A673 (cell line): ENCODE results near the gene COL4A1. TPM values are rescaled to one million over a fixed set of nuclear protein-coding genes. Genes with fewer than 3 reads are reported as not detected.

Experiments used
- BruUV-seq: library from RNA; stranded (reverse); fragments of 400-500 nt; replicated peaks from 2 replicates; lab custom pipeline; 2021; lab: Mats Ljungman, UMichigan
- CTCF ChIA-PET: fragments of 300-600 bp; sonication (Branson Sonifier 250); formaldehyde crosslinking; loops from one replicate; lab custom pipeline; 2022; ENCODE audit warnings: antibody characterized with exemption; lab: Charles Lee
- POLR2A ChIA-PET: fragments of 300-600 bp; sonication (Branson Sonifier 250); formaldehyde crosslinking; loops from one replicate; lab custom pipeline; 2022; ENCODE audit warnings: antibody characterized with exemption; ENCODE audit not compliant: low non-redundant PET; lab: Charles Lee
- DNase-seq: peaks from one replicate; pipeline ENCODE4 v3.0.0-alpha.2; 2015; ENCODE audit warnings: low spot score
- H3K27ac ChIP-seq: fragments of 200-600 bp; sonication (generic); 2 replicates; pipeline ENCODE4 v1.5.1; 2016; ENCODE audit warnings: mixed run types, low read depth, mild to moderate bottlenecking, mixed read lengths, antibody characterized with exemption, low read length; ENCODE audit not compliant: poor library complexity, severe bottlenecking
- H3K27me3 ChIP-seq: fragments of 200-600 bp; sonication (generic); replicated peaks from 2 replicates; pipeline ENCODE4 v1.6.1; 2017; ENCODE audit warnings: mixed run types, low read depth, mild to moderate bottlenecking, mixed read lengths, antibody characterized with exemption, low read length; ENCODE audit not compliant: insufficient read depth, poor library complexity
- H3K36me3 ChIP-seq: fragments of 200-600 bp; sonication (generic); 2 replicates; pipeline ENCODE4 v1.6.1; 2016; ENCODE audit warnings: mixed run types, mild to moderate bottlenecking, mixed read lengths, antibody characterized with exemption, low read length; ENCODE audit not compliant: insufficient read depth, poor library complexity, severe bottlenecking
- H3K4me1 ChIP-seq: fragments of 200-600 bp; sonication (generic); 2 replicates; pipeline ENCODE4 v1.6.1; 2017; ENCODE audit warnings: mixed run types, mild to moderate bottlenecking, mixed read lengths, antibody characterized with exemption, low read length; ENCODE audit not compliant: insufficient read depth, poor library complexity, severe bottlenecking
- H3K4me3 ChIP-seq: fragments of 200-600 bp; sonication (generic); 2 replicates; pipeline ENCODE4 v1.5.1; 2016; ENCODE audit warnings: low read depth, mixed run types, mild to moderate bottlenecking, mixed read lengths, low read length; ENCODE audit not compliant: poor library complexity, severe bottlenecking
- H3K9me3 ChIP-seq: fragments of 200-600 bp; sonication (generic); 2 replicates; pipeline ENCODE4 v1.6.1; 2016; ENCODE audit warnings: mixed run types, low read depth, mild to moderate bottlenecking, mixed read lengths, antibody characterized with exemption, low read length; ENCODE audit not compliant: poor library complexity, severe bottlenecking
- CTCF ChIP-seq: fragments of 300-800, 200-600 bp; sonication (generic); conservative IDR thresholded peaks from 2 replicates; pipeline ENCODE4 v1.5.1; 2017; ENCODE audit warnings: low read depth, mild to moderate bottlenecking, antibody characterized with exemption, low read length, moderate library complexity, mixed read lengths
- EZH2 ChIP-seq: fragments of 200-600 bp; sonication (generic); IDR thresholded peaks from 2 replicates; pipeline ENCODE4 v1.6.1; 2017; ENCODE audit warnings: borderline replicate concordance, low read depth, mild to moderate bottlenecking, mixed read lengths, antibody characterized with exemption, low read length; ENCODE audit not compliant: poor library complexity, severe bottlenecking
- intact Hi-C: fragments of 100-400 bp; cut with micrococcal nuclease; formaldehyde crosslinking; loops from one replicate; pipeline ENCODE4 v1.10.0; 2022; ENCODE audit not compliant: unreplicated experiment
- total RNA-seq: library from RNA; stranded (reverse); gene quantifications from 2 replicates; pipeline ENCODE4 v1.2.3, GENCODE V29; 2021

Gene COL4A1
- total RNA-seq, 1 experiment from 2014 or later: 83.9 TPM

DNA sequence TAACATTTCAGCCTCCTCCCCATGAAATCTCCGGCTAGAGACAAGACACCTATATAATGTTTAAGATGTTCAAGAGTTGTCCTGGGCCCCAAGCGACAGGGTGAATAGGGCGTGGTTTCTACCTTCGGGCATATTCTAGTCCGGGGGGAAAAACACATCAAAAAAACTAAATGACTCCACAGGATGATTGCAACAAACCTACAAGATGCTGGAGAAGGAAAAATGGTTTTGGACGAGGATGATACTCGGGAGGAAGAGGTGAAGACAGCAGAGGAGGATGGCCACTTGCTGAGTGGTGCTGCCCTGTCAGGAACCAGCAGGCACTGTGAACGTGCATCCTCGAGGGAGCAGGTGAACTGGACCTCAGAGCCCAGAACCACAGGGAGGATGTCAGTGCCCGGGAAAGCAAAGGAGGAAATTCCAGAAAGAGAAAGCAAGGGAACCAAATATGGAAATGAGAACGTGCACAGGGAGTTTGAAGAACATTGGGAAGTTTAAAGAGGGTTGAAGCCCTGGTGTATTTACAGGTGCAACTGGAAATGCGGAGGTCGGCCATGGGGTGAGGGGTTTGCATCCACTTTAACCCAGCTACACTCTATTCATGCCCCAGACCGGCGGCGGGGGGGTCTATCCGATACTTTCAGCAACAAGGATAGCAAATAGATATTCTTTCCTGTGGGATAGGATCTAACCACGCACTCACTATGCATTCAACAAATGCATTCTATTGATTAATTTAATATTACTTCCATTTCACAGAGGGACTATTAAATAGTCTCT is 50.6 kb downstream of the COL4A1 start:
- BruUV-seq: no TSS peak
- POLR2A ChIA-PET: no interaction called here
- CTCF ChIA-PET: no interaction called here

GRCh38 chr13:110254751-110255553 is 52.0 kb downstream of the COL4A1 start:
- intact Hi-C loops: no loop called here
- peak overlapping the region; percentile 59 for H3K27ac ChIP-seq
- ChIA-PET CTCF (no interaction called here), POLR2A (no interaction called here)
- TF ChIP-seq CTCF: no peak
- TF ChIP-seq EZH2: no peak
- H3K36me3 ChIP-seq: no peaks in the 10 kb centered on the region
- no peaks in the 10 kb centered on the region for H3K4me1 ChIP-seq
- no peak for DNase-seq
- H3K9me3 ChIP-seq: no peaks in the 10 kb centered on the region
- no peak overlapping the region for H3K4me3 ChIP-seq
- no peaks in the 10 kb centered on the region for H3K27me3 ChIP-seq
- no TSS peak for BruUV-seq

More for the DNA sequence above, 50.6 kb downstream of the COL4A1 start:
- Histone ChIP-seq H3K9me3 (no peaks in the 10 kb centered on the region), H3K27ac (no peak overlapping the region), H3K36me3 (no peaks in the 10 kb centered on the region), H3K4me1 (peaks cover 4% of the 10 kb centered on the region), H3K4me3 (no peak overlapping the region), H3K27me3 (no peaks in the 10 kb centered on the region)
- intact Hi-C loops: no loop called here
- DNase-seq: no peak
- TF ChIP-seq EZH2 (no peak), CTCF (no peak)

GRCh38 chr13:110254151-110254679 is 52.7 kb downstream of the COL4A1 start:
- POLR2A ChIA-PET: no interaction called here
- Histone ChIP-seq H3K4me1 (no peaks in the 10 kb centered on the region), H3K36me3 (no peaks in the 10 kb centered on the region), H3K9me3 (no peaks in the 10 kb centered on the region), H3K4me3 (no peak overlapping the region), H3K27ac (peak overlapping the region; percentile 59), H3K27me3 (no peaks in the 10 kb centered on the region)
- intact Hi-C loops: no loop called here
- CTCF ChIA-PET: no interaction called here
- no peak for TF ChIP-seq EZH2
- TF ChIP-seq CTCF: no peak
- DNase-seq: no peak
- BruUV-seq: no TSS peak
